HG02852 (cell line): ENCODE results near the gene UST.
"Not testable (repeated sequence)": the region's sequence is repeated elsewhere in the genome, so short reads cannot be mapped to it uniquely, and the experiment has no call there.

ENCODE experiments used
- ATAC-seq: cut with Tn5 transposase; IDR thresholded peaks from one replicate; pipeline ENCODE4 v1.9.1; 2021; ENCODE audit warnings: mild to moderate bottlenecking, moderate library complexity; ENCODE audit not compliant: unreplicated experiment

UST gene

GRCh38 chr6:148735989-148736388, 10.8 kb upstream of the UST start:
- no peak for ATAC-seq

DNA sequence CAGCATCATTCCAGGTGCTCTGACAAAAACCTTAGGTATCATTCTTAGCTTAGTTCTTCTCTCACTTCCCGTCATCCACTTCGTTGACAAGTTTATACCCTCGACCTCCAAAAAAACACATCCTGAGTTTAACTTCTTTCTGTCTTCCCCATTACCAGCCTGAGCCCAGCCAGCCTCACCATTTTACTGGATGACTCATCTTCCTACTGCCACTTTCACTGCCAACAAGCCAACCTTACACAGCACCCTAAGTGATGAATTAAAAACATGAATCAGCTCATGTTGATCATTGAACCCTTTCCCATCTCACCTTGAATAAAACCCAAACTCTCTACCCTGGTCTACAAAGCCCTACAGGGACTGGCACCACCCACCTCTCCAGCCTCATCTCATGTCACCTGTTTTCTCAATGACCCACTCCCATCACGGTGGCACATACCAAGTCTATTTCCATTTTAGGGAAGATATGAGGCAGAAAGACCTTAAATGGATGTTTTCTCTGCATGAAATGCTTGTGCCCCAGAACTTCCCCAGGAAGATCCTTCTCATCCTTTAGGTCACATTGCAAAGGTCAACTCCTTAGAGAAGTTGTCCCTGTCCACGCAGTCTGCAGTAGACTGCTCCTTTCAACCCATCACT, 9.9 kb upstream of the UST start:
- no peak for ATAC-seq

- ATAC-seq = no peak
Observed at GRCh38 chr6:148737806-148738205, 9.0 kb upstream of the UST start.

DNA sequence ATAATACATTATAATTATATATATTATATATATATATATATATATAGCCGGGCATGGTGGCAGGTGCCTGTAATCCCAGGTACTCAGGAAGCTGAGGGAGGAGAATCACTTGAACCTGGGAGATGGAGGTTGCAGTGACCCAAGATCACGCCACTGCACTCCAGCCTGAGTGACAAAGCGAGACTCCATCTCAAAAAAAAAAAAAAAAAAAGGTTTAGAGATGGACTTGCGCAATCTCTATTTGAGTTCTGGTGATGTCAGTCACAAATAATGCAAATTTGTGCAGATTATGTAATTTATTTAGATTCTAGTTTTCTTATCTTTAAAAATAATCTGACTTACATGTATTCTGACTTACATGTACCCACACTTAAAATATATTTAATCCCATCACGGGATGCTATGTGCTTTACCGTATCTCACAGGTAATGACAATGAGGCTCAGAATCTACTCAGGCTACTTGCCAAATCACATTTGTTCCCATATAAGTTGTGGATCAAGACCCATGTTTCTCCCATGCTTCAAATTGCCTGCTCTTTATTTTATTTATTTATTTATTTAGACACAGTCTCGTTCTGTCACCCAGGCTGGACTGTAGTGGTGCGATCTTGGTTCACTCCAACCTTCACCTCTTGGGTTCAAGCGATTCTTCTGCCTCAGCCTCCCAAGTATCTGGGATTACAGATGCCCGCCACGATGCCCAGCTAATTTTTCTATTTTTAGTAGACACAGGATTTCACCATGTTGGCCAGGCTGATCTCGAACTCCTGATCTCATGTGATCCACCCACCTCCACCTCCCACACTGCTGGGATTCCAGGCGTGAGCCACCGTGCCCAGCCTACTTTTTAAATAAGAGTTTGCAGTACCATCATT, 7.6 kb upstream of the UST start:
- no peak for ATAC-seq

DNA sequence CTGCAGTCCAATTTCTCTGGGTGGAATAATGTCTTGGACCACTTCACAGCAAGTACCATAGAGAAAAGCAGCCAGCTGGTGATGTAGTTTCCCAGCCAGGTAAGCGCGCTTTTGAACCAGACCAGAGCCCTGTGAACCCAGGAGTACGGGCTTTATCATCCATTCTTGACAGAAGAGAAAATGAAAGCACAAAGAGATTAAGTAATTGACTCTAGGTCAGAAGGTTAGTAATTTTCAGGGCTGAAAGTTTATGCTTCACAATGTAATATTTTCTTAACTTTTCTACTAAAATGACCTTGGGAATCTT, 7.1 kb upstream of the UST start:
- no peak for ATAC-seq

DNA sequence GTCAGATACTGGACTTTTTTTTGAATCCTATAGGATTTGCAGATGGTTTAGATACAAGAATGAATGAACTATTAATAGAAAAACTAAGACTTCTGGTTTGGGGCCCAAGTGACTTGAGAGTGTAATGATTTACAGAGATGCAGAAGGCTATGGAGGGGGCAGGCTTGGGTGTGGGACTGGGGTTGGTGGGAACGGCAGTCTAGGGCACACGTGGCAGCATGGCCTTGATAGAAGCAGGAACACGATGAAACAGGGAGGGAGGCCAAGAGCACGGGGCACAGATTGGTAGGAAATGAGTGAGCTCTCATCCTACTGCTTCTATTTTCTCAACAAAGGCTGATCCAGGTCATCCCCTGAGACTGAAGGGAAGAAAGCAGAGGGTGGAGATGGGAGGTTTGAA, 3.4 kb upstream of the UST start:
- no peak for ATAC-seq

DNA sequence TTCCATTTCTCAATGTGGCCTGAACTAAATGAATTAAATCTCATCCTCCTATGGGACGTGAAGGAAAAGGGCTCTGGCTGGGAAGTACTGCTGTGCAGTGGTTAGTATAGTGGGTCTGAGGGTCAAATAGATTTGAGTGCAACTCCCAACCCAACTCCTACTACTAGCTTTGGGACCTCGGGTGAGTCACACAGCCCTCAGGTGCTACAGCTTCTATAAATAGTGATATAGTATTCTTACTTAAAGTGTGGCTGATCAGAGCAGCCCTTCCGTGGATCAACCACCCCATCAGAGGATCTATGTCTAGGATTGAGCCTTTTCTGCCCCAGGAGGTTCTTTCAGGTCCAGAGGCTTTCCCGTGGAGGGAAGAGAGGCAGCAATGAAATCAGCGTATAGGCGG, 904 bp upstream of the UST start:
- no peak for ATAC-seq

DNA sequence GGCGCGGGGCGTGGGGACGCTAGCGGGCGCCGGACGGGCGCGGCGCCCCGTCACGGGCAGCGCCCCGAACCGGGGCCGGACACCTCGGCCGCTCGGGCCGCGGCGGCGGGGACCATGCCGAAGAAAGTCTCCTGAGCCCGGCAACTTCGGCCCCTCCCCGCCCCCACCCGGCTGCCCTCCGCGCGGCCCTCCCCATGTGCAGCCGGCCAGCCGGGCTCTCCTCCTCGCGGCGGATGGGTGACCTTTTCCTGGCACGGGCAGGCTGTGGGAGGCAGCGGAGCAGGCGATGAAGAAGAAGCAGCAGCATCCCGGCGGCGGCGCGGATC, 278 bp downstream of the UST start:
- peak; percentile 16 for ATAC-seq

- peak; percentile 29 for ATAC-seq
Observed at GRCh38 chr6:148747471-148748165, 788 bp downstream of the UST start.

DNA sequence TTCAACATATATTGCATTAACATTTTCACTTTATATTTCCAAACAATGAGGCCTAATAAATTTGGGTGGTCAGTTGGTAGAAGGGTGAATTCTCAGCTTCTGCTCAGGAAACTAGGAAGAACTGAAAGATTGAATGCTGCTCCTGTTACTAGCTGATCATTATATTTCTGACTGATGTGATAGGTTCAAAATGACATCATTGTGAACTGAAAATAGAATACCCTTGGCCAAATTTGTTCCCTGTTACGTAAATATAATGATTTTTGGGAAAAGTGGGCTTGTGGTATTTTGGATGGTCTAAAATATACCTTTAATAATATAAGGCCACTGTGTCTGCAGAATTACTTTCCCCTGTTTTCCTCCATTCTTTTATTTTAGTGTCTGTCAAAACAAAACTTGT, 2.8 kb downstream of the UST start:
- ATAC-seq = no peak

DNA sequence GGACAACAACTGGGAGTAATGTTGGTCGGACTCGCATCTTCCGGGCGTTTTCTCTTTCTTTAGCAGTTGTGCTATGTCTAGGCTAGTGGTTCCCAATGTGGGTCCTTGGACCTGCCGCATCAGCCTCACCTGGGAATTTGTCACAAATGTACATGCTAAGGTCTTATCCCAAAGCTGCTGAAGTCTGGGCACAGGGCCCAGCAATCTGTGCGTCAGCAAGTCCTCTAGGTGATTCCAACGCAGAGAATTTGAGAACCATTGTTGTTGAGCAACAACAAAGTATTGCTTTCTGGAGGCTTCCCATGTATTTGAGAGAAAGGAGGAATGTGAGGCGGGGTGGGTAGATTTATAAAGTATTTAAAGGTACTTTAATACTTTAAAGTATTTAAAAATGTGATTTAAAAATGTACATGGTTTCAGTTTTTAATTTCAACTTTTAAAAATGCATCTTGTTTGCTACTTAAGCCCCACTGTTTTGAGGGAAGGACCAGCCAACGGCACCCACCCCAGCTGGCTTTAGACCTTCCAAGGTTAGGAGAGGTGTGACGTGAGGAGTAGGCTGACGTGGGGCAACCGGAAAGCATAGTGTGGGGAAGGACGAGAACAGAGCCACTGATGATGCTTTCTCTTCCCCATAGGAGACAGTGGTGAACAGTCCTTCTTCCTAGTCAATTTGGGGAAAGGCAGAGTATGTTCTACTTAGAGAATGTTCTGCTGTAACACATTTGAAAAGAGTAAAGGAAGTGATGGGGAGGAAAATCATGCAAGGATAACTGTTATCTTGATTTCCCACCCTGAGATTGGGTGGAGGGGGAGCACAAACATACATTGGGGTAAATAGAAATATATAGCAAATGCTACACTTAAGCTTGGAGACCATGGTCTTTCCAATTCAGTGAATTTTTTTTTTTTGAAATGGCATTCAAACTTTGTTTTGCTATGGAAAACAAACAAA, 4.3 kb downstream of the UST start:
- ATAC-seq = no peak

GRCh38 chr6:148751793-148752170, 5.0 kb downstream of the UST start:
- no peak for ATAC-seq

GRCh38 chr6:148755379-148755778, 8.5 kb downstream of the UST start:
- not testable (repeated sequence) for ATAC-seq

- ATAC-seq = peak; percentile 27
Observed at GRCh38 chr6:148757944-148758480, 11.2 kb downstream of the UST start.

GRCh38 chr6:148758492-148758891, 11.7 kb downstream of the UST start:
- ATAC-seq = peak; percentile 74

- no peak for ATAC-seq
Observed at GRCh38 chr6:148760258-148760534, 13.4 kb downstream of the UST start.

GRCh38 chr6:148760568-148761526, 14.0 kb downstream of the UST start:
- ATAC-seq = peak; percentile 40

DNA sequence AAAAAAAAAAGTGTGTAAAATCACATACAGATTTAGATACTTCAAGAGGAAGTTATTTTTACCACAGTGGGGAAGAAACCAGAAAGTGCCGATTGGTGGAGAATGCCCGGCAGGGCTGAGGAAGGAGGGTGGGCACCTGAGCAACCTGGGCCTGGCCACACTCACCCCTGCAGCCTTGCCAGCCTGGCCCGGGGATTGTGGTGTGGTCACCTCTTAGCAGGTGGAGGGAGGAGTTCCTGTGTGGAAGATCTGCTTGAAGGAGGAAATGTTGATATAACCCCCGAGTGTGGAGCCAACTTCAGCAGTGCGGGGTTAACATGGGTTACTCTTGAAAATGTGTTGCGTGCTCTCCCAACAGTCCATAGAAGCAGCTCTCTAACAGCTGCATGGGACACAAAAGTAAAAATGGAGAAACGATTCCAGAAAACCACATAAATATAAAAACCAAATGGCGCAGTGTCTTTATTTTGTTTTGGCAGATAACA, 14.7 kb downstream of the UST start:
- ATAC-seq = no peak

DNA sequence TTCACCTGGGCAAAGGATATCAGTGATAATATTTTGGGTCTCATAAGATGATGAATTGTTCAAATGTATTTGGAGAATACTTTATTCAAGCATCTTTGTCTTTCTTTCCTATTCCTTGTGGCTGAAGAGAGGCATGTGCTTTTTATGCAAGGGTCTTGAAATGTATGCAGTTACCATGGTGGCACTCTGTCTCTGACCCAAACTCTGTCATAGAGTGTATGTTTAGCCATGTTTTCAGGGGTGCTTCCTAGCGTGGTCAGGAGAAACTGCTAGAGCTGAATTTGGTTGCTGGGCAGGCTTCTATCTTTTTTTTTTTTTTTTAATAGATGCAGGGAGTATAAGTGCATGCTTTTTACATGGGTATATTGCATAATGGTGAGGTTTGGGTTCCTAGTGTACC, 15.4 kb downstream of the UST start:
- ATAC-seq = no peak
